OCI-M2 (cell line): ENCODE results near the gene ARFGAP1.

Experiments used
- DNase-seq: peaks from one replicate; lab custom pipeline; 2025; ENCODE audit not compliant: unreplicated experiment; lab: John Stamatoyannopoulos, UW

ARFGAP1 gene

DNA sequence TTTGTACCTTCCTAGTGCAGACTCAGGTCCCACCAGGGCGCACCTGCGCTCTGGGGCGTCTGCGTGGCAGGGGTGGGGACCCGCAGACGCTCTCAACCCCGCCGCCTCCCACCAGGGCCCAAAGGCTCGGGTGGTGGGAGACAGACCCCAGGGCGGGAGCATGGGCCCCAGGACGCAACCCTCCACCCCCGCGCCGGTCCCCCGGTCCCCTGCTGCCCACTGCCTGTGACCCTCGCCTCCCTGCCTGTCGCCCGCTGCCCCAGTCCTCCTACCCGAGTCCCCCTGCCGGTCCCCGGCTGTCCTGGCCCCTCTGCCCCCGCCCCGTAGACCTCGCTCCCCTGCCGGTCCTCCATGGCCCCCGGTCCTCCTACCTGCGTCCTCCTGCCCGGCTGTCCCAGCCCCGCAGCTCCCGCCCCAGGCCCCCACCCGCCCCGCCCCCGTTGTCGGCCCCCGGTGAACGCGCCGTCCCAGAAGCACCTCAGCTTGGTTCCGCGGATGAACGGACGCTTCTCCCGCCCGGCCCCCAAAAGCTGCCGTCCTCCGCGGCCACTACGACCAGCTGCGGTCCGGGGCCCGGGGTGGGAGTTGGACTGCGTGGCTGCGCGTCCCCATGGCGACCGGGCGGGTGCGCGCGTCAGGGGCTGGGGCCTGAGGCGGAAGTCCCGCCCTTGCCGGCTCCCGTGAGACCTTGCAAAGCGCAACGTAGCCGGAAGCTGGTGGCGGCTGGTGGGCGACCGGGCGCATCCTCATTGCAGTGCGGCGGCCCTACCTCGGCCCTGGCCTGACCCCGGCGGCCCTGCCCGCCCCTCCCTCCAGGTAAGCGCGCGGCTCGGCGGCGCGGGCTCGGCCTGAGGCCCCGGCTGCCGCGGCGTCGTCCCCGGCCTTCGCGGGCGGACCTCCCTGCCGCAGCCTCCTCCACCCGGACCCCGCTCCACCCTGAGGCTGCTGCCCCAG lies at the start of gene ARFGAP1:
ARFGAP1 (plus strand) TSS at position 709 of the 954 bp plus-strand sequence. CDS start 2,768 bp downstream, outside the sequence.
- no peak for DNase-seq

DNA sequence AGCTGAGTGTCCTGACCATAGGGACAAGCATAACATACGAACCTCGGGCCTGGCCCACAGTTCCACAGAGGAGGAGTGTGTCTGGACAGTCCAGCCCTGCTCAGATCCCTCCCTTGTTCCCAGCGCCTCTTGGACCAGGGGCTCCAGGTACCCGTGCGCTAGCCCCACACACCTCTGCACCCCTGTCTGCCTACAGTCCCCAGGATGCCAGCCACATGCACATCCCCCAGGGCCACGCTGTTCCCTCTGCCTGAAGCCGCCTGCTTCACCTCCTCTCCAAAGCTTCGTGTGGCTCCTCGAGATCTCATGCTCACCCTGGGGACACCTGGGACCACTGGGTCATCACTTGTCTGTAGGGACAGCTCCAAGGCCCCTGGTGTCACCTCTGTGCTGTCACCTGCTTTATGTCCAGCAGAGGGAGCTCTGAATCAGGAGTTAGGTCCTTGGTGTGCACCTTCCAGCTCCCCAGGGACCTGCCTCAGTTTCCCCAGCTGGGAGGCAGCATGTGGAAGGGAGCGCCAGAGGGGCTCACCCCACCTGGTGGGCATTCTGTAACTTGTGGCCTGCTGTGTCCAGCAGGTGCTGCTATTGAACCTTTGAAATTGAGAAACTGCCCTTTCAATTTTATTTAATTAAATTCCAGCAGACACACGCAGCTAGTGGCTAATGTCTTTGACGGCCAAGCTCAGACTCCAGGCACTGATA lies 49.3 kb upstream of the ARFGAP1 start:
- no peak for DNase-seq

DNA sequence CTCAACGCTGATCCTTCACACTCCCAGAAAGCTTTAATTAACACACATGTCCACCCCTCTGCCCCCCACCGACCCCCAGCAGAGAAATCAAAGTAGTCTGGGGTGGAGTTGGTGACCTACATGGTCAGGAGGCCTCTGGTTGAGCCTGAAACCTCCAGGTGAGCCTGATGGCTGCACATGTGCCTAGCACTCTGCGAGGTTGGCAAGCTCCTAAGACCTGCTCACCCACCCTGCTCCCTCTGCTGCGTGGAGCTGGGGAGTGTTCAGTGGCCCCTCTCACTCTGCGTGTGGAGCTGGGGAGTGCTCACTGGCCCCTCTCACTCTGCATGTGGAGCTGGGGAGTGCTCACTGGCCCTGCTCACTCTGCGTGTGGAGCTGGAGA lies 48.8 kb upstream of the ARFGAP1 start:
- no peak for DNase-seq

DNA sequence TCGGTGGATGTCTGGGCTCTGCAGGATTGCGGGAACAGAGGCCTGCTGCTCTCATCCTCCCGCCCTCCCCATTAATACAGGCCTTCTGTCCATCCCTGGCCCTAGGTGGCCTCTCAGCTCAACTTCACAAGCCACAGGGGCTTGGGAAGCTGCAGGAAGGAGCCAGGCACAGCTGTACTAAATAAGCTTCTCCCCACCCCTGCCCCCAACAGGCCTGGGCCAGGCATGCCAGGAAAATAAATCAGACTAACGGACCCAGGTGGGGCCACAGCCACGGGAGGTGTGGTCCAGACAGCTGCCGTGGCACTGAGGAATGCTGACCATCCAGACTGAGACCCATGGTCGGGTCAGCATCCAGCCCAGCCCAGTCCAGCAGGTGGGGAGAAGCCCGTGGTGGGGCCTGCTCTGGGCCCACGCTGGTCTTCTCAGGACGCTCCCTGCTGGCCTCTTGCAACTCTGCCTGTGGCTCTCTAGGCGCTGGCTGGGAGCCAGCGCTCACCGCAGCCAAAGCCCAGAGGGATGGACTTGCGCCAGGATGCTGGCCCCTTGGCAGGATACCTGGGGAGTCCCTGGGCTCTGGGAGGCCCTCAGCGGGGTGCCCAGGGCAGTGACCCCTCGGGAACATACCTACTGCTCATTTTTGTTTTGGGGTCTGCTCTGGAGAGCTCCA lies 48.1 kb upstream of the ARFGAP1 start:
- DNase-seq = no peak

DNA sequence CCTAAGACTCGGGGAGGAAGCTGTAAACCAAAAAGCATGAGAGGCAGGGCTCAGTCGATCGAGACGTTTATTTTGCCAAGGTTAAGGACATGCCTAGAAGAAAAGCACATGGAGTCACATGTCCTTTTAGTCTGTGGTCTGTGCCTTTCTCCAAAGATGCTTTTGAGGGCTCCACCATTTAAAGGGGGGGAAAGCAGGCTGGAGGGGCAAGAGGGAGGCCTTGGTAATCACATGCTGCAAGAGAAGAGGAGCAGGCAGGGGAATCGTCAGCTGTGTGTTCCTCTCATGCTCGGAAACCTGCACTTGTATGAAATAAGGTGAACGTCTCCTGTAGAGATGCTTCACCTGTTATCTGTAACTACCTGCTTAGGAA lies 47.5 kb upstream of the ARFGAP1 start:
- DNase-seq = no peak

DNA sequence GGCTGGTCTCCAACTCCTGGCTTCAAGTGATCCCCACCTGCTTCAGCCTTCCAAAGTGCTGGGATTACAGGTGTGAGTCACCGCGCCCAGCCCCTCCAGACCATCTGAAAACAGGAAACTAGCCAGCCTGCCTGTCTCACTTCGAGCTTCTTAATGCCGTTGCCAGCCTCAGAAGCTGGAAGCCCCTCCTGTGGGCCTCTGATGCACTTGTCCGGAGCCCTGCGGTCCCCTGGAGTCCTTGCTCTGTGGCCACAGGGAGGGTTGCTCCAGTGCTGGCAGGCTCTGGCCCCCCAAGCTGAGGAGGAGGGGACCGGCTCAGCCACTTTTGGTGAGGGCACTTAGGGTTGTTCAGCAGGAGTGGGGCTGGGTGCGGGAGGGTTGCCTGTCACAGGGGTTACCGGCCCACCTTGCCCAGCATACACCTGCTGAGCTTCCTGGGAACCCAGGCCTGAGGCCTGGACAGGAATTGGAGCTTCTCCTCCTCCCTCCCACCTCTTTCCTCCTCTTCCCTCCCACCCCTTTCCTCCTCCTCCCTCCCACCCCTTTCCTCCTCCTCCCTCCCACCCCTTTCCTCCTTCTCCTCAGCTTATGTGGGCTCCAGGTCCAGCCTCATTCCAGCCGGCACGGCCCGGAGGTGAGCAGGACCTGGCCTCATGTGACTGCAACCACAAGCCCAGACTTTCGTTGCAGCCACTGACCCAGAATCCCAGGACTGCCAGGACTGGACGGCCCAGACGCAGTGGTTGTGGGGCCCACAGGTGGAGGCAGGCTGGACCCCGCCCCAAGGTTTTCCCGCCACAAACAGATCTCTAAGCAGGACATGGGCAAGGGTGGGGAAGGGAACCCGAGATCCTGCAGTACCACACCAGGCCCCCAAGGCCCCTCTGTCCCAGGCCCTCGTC lies 46.3 kb upstream of the ARFGAP1 start:
- DNase-seq = no peak

DNA sequence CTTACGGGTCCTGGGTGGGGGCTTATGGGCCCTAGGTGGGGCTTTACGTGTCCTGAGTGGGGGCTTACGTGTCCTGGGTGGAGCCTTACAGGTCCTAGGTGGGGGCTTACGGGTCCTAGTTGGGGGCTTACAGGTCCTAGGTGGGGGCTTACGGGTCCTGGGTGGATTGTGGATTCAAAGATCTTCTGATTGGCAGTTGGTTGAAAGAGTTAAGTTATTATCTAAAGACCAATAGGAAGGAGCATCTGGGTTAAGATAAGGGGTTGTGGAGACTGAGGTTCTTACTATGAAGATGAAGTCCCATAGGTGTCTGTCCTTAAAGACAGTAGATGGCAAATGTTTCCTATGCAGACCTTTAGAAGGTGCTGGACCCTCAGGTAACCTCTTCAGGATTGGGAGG lies 45.4 kb upstream of the ARFGAP1 start:
- DNase-seq = no peak

DNA sequence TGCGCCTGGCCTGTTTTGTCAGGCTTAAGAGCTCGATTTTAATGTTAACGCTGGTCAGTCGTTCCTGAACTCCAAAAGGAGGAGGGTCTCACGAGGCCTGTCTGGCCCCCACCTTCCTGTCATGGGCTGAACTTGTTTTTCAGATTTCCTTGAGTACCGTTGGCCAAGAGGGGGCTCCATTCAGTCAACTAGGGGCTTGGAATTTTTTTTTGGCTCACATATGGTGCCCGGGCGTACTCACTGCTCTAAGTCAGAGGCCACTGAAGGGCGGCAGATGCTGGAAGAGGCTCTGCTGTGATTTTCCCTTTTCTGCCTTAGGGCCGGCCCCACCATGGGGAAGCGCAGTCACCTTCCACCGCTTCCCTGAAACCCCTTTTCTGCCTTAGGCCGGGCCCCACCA lies 43.8 kb upstream of the ARFGAP1 start:
- DNase-seq = no peak

DNA sequence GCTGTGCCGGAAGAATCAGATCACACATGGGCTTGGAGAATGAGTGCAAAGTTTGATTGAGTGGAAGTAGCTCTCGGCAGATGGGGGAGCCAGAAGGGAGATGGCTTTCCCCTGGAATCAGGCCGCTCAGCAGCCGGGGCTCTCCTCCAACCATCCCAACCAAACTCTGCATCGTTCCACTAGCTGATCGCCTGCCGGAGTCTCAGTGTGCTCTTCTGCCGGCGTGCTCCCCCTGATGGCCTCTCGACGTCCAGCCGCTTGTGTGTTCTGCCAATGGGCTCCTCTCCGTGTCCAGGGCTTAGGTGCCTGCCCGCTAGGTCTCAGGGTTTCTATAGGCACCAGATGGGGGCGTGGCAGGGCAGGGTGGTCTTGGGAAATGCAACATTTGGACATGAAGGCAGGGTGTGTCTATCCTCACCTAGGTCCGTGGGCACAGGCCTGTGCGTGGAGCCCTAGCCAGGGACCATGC lies 41.8 kb upstream of the ARFGAP1 start:
- no peak for DNase-seq

DNA sequence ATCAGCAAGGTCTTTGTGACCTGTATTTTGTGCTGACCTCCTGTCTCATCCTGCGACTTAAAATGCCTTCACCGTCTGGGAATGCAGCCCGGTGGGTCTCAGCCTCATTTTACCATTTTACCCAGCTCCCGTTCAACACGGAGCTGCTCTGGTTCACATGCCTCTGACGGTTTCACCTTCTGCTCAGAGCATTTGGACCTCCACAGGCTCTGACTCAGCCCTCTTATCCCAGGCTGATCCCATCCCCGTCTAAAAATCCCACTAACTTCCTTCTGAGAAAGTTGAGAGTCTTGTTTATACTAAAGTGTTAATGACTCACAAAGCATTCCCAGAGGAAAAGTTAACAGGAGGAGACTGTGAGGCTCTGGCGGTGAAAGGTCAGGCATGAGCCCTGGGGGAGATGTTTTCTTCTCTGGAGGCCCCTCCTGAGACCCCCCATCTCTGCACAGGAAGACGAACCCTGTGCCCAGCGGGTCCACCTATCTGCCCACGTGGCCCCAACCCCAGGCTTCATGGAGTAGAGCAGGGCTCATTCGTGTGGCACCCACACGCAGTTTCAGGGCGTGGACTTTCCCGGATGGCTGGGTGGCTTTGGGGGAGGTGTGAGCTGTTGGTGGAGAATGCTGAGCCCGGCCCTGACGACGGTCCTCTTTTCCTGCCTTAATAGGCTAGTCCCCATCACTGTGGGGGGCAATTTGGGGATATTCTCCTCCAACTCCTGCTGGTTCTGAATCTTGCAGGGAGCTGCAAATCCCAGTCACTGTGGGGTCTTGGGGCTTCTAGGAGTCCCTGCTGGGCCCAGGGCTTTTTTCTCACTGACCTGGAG lies 40.2 kb upstream of the ARFGAP1 start:
- no peak for DNase-seq

DNA sequence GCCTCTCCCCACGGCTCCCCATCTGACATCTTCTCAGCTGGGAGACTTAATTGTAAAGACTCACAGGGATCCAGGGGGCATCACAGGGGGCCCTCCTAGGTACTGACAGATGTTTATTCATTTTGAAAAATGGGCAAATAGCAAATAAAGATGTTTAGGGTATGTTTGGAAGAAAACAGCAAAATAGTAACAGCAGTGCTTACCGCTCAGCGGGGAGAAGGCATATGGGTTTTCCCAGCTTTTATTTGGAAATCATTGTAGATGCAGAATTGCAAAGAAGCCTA lies 39.6 kb upstream of the ARFGAP1 start:
- no peak for DNase-seq

DNA sequence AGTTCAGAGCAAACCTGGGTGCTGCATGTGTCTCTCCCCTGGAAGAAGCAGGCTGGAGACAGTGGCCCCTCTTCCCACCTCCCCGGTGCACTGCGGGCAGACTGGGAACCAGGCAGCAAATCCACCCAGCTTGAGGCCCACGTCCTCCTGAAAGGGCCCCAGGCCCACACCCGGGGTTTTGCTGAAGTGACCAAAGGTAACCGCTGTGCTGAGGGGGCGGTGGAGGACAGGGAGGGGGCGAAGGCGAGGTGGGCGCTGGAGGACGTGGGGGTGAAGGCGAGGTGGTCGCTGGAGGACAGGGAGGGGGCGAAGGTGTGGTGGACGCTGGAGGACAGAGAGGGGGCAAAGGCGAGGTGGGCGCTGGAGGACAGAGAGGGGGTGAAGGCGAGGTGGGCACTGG lies 38.7 kb upstream of the ARFGAP1 start:
- no peak for DNase-seq

DNA sequence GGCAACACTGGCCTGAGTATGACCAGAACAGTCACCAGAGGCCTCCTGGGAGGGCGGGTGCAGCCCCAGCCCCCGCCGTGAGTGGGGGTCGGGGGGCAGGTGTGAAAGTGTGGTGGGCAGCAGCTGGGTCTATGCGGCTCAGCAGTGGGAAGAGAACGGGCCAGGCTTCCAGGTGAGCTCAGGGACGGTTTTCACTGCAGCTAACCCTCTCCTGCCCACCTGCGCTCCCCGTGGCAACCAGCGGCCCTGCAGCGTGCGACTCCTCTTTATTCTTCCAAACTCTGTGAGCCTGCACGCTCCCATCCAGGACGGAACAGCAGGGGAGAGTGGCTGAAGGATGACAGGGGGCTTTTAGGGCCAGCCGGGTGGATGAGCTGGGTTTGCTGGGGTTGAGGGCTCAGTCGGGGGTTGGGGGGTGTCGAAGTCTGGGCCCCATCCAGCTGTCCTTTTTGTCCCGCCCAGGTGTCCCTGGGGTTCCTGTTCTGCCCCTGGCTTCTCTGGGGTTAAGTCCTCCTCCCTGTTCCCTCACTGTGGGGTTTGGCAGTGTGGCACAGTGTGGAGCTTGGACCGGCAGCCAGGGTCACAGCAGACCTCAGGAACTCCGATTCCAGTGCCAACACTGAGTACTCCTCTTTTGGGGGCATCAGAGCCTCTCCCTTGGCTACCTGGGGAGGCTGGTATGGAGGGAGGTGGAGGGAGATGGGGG lies 37.8 kb upstream of the ARFGAP1 start:
- DNase-seq = no peak

DNA sequence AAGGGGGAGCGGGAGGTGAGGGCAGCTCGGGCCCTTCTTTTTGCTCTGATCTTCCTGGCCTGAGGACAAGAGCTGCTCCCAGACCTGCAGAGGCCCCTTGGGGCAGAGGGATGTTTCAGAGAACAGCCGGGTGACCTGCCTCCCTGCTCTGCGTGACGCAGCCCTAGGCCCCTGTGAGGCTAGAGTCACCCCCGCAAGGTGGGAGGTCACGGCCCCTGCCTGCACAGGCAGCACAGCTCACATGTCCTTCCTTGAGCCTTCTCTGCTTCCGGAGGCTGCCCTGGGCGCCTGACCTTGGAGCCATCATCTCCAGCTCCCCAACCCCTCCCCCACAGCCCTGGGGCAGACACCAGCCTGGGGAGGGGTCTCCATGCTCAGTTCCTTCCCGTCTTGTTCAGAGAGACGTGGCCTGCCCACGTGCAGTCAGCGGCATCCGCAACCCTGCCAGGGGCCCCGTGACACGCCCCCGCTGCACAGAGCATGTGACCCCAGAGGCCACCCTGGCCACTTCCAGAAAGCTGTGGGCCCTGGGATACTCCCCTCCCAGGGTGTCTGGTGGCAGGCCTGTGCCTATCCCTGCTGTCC lies 37.1 kb upstream of the ARFGAP1 start, which contains the start of gene BIRC7:
BIRC7 (plus strand) TSS at position 507 of the 585 bp plus-strand sequence. CDS start 192 bp downstream, outside the sequence.
- no peak for DNase-seq

DNA sequence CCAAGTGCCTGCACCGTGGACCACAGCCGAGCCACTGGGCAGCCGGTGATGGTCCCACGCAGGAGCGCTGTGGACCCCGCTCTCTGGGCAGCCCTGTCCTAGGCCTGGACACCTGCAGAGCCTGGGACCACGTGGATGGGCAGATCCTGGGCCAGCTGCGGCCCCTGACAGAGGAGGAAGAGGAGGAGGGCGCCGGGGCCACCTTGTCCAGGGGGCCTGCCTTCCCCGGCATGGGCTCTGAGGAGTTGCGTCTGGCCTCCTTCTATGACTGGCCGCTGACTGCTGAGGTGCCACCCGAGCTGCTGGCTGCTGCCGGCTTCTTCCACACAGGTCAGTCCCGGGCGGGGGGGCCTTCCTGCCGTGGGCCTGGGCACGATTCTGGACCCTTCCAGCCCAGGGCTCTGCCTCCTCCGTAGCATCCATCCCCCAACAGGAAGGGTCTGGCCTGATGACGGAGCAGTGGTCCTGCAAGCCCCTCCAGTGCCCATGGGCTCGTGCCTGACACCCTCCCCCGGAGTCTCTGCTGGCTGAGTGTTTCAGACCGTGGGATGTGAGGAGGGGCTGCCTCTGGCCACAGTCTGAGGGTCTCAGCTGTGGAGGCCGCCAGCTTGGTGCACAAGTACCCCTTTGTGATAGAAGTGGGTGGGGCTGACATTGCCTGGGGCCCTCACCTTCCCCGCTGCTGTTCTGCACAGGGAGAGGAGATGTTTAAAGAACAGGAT lies 36.3 kb upstream of the ARFGAP1 start:
- DNase-seq = no peak

DNA sequence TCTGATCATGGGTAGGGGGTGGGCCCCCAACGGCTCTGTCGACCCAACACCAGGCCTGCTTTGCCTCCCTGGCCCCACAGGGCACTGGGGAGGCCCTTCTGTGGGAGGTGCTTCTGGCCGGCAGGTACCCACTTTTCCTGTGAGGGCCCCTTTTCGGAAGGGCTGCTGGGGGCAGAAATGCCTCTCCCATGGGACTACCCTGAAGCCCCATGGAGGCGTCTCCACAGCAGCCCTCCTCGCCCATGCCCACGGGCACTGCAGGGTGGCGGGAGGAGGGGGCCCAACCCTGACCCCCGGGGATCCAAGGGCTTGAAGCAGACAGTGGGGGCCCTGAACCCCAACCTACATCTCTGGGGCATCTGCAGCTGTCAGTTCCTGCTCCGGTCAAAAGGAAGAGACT lies 34.6 kb upstream of the ARFGAP1 start:
- DNase-seq = no peak

DNA sequence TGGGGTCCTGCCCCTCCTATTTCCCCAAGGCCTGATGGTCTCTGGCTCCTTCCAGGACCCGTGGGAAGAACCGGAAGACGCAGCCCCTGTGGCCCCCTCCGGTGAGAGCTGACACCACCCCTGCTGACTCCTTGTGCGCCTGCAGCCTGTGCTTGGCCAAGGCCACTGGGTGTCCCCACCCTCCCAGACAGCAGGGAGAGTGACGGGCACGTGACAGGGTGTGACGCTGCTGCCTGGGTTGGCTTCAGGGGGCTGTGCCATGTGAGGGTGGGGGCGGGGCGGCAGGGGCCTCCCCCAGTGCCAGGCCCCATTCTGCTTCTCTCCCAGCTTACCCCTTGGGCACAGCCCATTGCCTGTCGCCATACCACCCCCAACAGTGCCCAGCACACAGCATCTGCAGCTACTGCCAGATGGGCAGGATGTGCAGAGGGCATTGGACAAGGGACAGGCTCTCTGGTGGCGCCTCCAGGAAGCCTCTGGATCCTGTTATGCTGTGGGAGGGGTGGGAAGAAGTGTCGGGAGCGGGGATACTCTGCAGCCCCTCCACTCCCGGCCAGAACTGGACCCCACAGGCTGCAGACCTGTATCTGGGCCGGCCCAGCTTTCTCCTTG lies 34.0 kb upstream of the ARFGAP1 start:
- no peak for DNase-seq

DNA sequence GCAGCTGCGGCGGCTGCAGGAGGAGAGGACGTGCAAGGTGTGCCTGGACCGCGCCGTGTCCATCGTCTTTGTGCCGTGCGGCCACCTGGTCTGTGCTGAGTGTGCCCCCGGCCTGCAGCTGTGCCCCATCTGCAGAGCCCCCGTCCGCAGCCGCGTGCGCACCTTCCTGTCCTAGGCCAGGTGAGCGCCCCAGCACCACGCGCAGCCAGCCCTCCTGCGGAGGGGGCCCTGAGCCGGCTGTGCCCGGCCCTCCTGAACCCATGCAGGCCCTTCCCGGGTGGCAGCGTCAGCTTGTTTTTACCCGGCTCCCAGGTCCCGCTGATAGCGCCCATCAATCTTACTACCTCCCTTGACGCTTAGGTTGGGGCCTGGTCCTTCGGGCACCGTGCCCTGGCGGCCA lies 33.2 kb upstream of the ARFGAP1 start:
- no peak for DNase-seq
